Vagina (tissue), 2 donors: ENCODE measurements around the gene CEP104. TPM values are rescaled to one million over a fixed set of nuclear protein-coding genes. Genes with fewer than 3 reads are reported as not detected.

Source experiments
- DNase-seq, 2 donors: peaks; one replicate each; pipeline ENCODE4 v3.0.0-alpha.2; 2017; ENCODE audit errors: extremely low spot score in 2 of 2
- H3K27ac ChIP-seq: fragments of 200-600 bp; sonication (generic); one replicate; pipeline ENCODE4 v1.5.1; 2019
- H3K27me3 ChIP-seq: fragments of 200-600 bp; sonication (generic); one replicate; pipeline ENCODE4 v1.5.1; 2019
- H3K36me3 ChIP-seq, 2 donors: fragments of 200-600 bp; sonication (generic); one replicate each; pipeline ENCODE4 v1.5.1; 2017 to 2019
- H3K4me1 ChIP-seq: fragments of 200-600 bp; sonication (generic); one replicate; pipeline ENCODE4 v1.5.1; 2019
- H3K4me3 ChIP-seq, 2 donors: fragments of 200-600 bp; sonication (generic); 1 replicate in 1 of 2; 2 replicates in 1 of 2; pipeline ENCODE4 v1.5.1; 2016 to 2019
- H3K9me3 ChIP-seq: fragments of 200-600 bp; sonication (generic); one replicate; pipeline ENCODE4 v1.5.1; 2019
- CTCF ChIP-seq, 3 experiments: fragments of 450-650 bp in 2 of 3; fragments of 200-600 bp in 1 of 3; sonication (generic) in 1 of 3; IDR thresholded peaks; one replicate each; pipeline ENCODE4 v1.5.1; 2017 to 2019; ENCODE audit warnings: antibody characterized with exemption in 3 of 3, mild to moderate bottlenecking in 2 of 3, moderate library complexity in 2 of 3
- POLR2A ChIP-seq, 2 donors: fragments of 450-650 bp; IDR thresholded peaks; one replicate each; pipeline ENCODE4 v1.6.1; 2017; ENCODE audit warnings: antibody characterized with exemption in 2 of 2, mild to moderate bottlenecking in 2 of 2, moderate library complexity in 2 of 2
- POLR2AphosphoS5 ChIP-seq, 2 donors: sonication (generic); formaldehyde crosslinking; IDR thresholded peaks; one replicate each; pipeline ENCODE4 v1.9.0; 2017; ENCODE audit warnings: antibody characterized with exemption in 2 of 2, mild to moderate bottlenecking in 2 of 2, low read depth in 1 of 2; ENCODE audit not compliant: insufficient read depth in 1 of 2
- intact Hi-C: fragments of 100-400 bp; cut with DNase I; formaldehyde crosslinking; loops from one replicate; pipeline ENCODE4 v1.15.1; 2023
- total RNA-seq: library from RNA; depleted of rRNA; stranded (reverse); fragments of >200 nt; gene quantifications from one replicate; pipeline ENCODE4 v1.2.3, GENCODE V29; 2016

CEP104 gene
- total RNA-seq, 1 donor from 2014 or later = 62.9 TPM

- intact Hi-C loops = no loop called here
These were observed 73.1 kb downstream of the CEP104 start for GRCh38 chr1:3783651-3784474.

GRCh38 chr1:3780901-3781300 lies 76.1 kb downstream of the CEP104 start:
- Histone ChIP-seq H3K36me3 (peaks cover 0 to 67% of the 10 kb centered on the region in 2 donors), H3K27ac (no peak overlapping the region), H3K4me1 (peaks cover 6% of the 10 kb centered on the region), H3K4me3 (no peak overlapping the region), H3K9me3 (no peaks in the 10 kb centered on the region), H3K27me3 (no peaks in the 10 kb centered on the region)
- DNase-seq = no peak
- no peak for TF ChIP-seq CTCF (IDR thresholded peaks at IDR 0.05)
- TF ChIP-seq POLR2A (IDR thresholded peaks at IDR 0.05) = no peak
- TF ChIP-seq POLR2AphosphoS5 (IDR thresholded peaks at IDR 0.05; ENCODE audit: insufficient read depth in 1 of 2, low read depth in 1 of 2) = no peak
- intact Hi-C loops = no loop called here

More at GRCh38 chr1:3783651-3784474, 73.1 kb downstream of the CEP104 start:
- Histone ChIP-seq H3K4me1 (peaks cover 4% of the 10 kb centered on the region), H3K36me3 (peaks cover 0 to 72% of the 10 kb centered on the region in 2 donors), H3K27me3 (no peaks in the 10 kb centered on the region), H3K27ac (no peak overlapping the region), H3K9me3 (no peaks in the 10 kb centered on the region), H3K4me3 (no peak overlapping the region)
- no peak for TF ChIP-seq POLR2AphosphoS5 (IDR thresholded peaks at IDR 0.05; ENCODE audit: insufficient read depth in 1 of 2, low read depth in 1 of 2)
- no peak for TF ChIP-seq CTCF (IDR thresholded peaks at IDR 0.05)
- no peak for TF ChIP-seq POLR2A (IDR thresholded peaks at IDR 0.05)
- DNase-seq = no peak

- no peaks in the 10 kb centered on the region for H3K9me3 ChIP-seq
- no peak for DNase-seq
- H3K36me3 ChIP-seq = peaks cover 0 to 61% of the 10 kb centered on the region in 2 donors
These were observed 77.0 kb downstream of the CEP104 start for GRCh38 chr1:3779912-3780416.

GRCh38 chr1:3779265-3779911 lies 77.6 kb downstream of the CEP104 start:
- Histone ChIP-seq H3K9me3 (no peaks in the 10 kb centered on the region), H3K36me3 (peaks cover 0 to 55% of the 10 kb centered on the region in 2 donors), H3K4me1 (peaks cover 21% of the 10 kb centered on the region), H3K4me3 (no peak overlapping the region), H3K27ac (no peak overlapping the region), H3K27me3 (no peaks in the 10 kb centered on the region)
- intact Hi-C loops = no loop called here
- DNase-seq = no peak
- TF ChIP-seq POLR2AphosphoS5 (IDR thresholded peaks at IDR 0.05; ENCODE audit: insufficient read depth in 1 of 2, low read depth in 1 of 2) = no peak
- no peak for TF ChIP-seq POLR2A (IDR thresholded peaks at IDR 0.05)
- TF ChIP-seq CTCF (IDR thresholded peaks at IDR 0.05) = no peak

More at GRCh38 chr1:3779912-3780416, 77.0 kb downstream of the CEP104 start:
- intact Hi-C loops = no loop called here
- H3K27ac ChIP-seq = no peak overlapping the region
- no peaks in the 10 kb centered on the region for H3K27me3 ChIP-seq
- H3K4me1 ChIP-seq = peaks cover 16% of the 10 kb centered on the region
- TF ChIP-seq POLR2A (IDR thresholded peaks at IDR 0.05) (no peak), CTCF (IDR thresholded peaks at IDR 0.05) (no peak), POLR2AphosphoS5 (IDR thresholded peaks at IDR 0.05; ENCODE audit: insufficient read depth in 1 of 2, low read depth in 1 of 2) (no peak)
- H3K4me3 ChIP-seq = no peak overlapping the region
